Measurements from ENCODE around the gene DISC1. TPM values are rescaled to one million over a fixed set of nuclear protein-coding genes. Genes with fewer than 3 reads are reported as not detected.

DISC1 gene
- total RNA-seq, 1 donor from 2014 or later, result 5.2 TPM

- H3K9me3 Mint-ChIP-seq (ENCODE audit: low read depth), result no peaks in the 10 kb centered on the region
- peaks cover 6% of the 10 kb centered on the region for H3K4me1 Mint-ChIP-seq (ENCODE audit: low read depth)
- no peaks in the 10 kb centered on the region for H3K36me3 Mint-ChIP-seq (ENCODE audit: insufficient read depth)
- H3K27ac Mint-ChIP-seq, result no peak overlapping the region
- DNase-seq (ENCODE audit: low spot score, unreplicated experiment), result no peak
- H3K4me3 Mint-ChIP-seq (ENCODE audit: low read depth), result no peak overlapping the region
- no peak for TF ChIP-seq CTCF (IDR thresholded peaks at IDR 0.05; ENCODE audit: unreplicated experiment)
- peaks cover 40% of the 10 kb centered on the region for H3K27me3 Mint-ChIP-seq
These were observed 420.1 kb downstream of the DISC1 start for GRCh38 chr1:232046451-232047306.

- no peaks in the 10 kb centered on the region for H3K9me3 Mint-ChIP-seq (ENCODE audit: low read depth)
- DNase-seq (ENCODE audit: low spot score, unreplicated experiment), result no peak
- no peak overlapping the region for H3K27ac Mint-ChIP-seq
- no peak overlapping the region for H3K4me3 Mint-ChIP-seq (ENCODE audit: low read depth)
- peaks cover 6% of the 10 kb centered on the region for H3K4me1 Mint-ChIP-seq (ENCODE audit: low read depth)
- TF ChIP-seq CTCF (IDR thresholded peaks at IDR 0.05; ENCODE audit: unreplicated experiment), result peak; percentile 33
- H3K36me3 Mint-ChIP-seq (ENCODE audit: insufficient read depth), result no peaks in the 10 kb centered on the region
- H3K27me3 Mint-ChIP-seq, result peaks cover 40% of the 10 kb centered on the region
These were observed 420.9 kb downstream of the DISC1 start for GRCh38 chr1:232047473-232047872.

GRCh38 chr1:232048481-232048880 lies 421.9 kb downstream of the DISC1 start:
- H3K4me3 Mint-ChIP-seq (ENCODE audit: low read depth), result no peak overlapping the region
- no peak overlapping the region for H3K27ac Mint-ChIP-seq
- H3K4me1 Mint-ChIP-seq (ENCODE audit: low read depth), result peaks cover 6% of the 10 kb centered on the region
- peaks cover 5% of the 10 kb centered on the region for H3K9me3 Mint-ChIP-seq (ENCODE audit: low read depth)
- H3K27me3 Mint-ChIP-seq, result peaks cover 45% of the 10 kb centered on the region
- no peak for DNase-seq (ENCODE audit: low spot score, unreplicated experiment)
- no peak for TF ChIP-seq CTCF (IDR thresholded peaks at IDR 0.05; ENCODE audit: unreplicated experiment)
- H3K36me3 Mint-ChIP-seq (ENCODE audit: insufficient read depth), result no peaks in the 10 kb centered on the region

- Mint-ChIP-seq H3K27me3 (peaks cover 43% of the 10 kb centered on the region), H3K9me3 (ENCODE audit: low read depth) (peaks cover 5% of the 10 kb centered on the region), H3K4me1 (ENCODE audit: low read depth) (peaks cover 6% of the 10 kb centered on the region), H3K4me3 (ENCODE audit: low read depth) (no peak overlapping the region), H3K36me3 (ENCODE audit: insufficient read depth) (no peaks in the 10 kb centered on the region), H3K27ac (no peak overlapping the region)
- TF ChIP-seq CTCF (IDR thresholded peaks at IDR 0.05; ENCODE audit: unreplicated experiment), result no peak
- DNase-seq (ENCODE audit: low spot score, unreplicated experiment), result no peak
These were observed 422.7 kb downstream of the DISC1 start for GRCh38 chr1:232049335-232049734.

GRCh38 chr1:232057217-232057895 lies 430.8 kb downstream of the DISC1 start:
- Mint-ChIP-seq H3K27me3 (peaks cover 70% of the 10 kb centered on the region), H3K4me3 (ENCODE audit: low read depth) (no peak overlapping the region), H3K9me3 (ENCODE audit: low read depth) (peaks cover 5% of the 10 kb centered on the region), H3K4me1 (ENCODE audit: low read depth) (peaks cover 11% of the 10 kb centered on the region), H3K36me3 (ENCODE audit: insufficient read depth) (no peaks in the 10 kb centered on the region), H3K27ac (no peak overlapping the region)
- no peak for TF ChIP-seq CTCF (IDR thresholded peaks at IDR 0.05; ENCODE audit: unreplicated experiment)
- DNase-seq (ENCODE audit: low spot score, unreplicated experiment), result no peak

Data from progenitor cell of endocrine pancreas (in vitro differentiated cells).